Adrenal gland (tissue), 12 donors: Measurements from ENCODE around the gene TPSD1. TPM values are rescaled to one million over a fixed set of nuclear protein-coding genes. Genes with fewer than 3 reads are reported as not detected.

Source experiments
- DNase-seq, 7 donors: peaks; one replicate each; pipeline ENCODE4 v3.0.0-alpha.2; 2019 to 2020
- H3K27ac ChIP-seq, 5 donors: fragments of 200-600 bp; sonication (generic) in 4 of 5; 1 replicate in 3 of 5; 2 replicates in 2 of 5; pipeline versions ENCODE4 v1.5.1 to v1.8.0; 2016 to 2020; ENCODE audit warnings: mild to moderate bottlenecking in 1 of 5
- H3K27me3 ChIP-seq: fragments of 200-600 bp; 2 replicates; pipeline ENCODE4 v1.8.0; 2021
- H3K36me3 ChIP-seq, 2 donors: fragments of 200-600 bp; replicated peaks in 1 of 2; 1 replicate in 1 of 2; 2 replicates in 1 of 2; pipeline versions ENCODE4 v1.5.1 to v1.8.0; 2018 to 2022
- H3K4me1 ChIP-seq, 2 donors: fragments of 200-600 bp; replicated peaks in 1 of 2; 1 replicate in 1 of 2; 2 replicates in 1 of 2; pipeline versions ENCODE4 v1.5.1 to v1.8.0; 2018 to 2021
- H3K4me3 ChIP-seq, 4 donors: fragments of 200-600 bp; sonication (generic) in 3 of 4; one replicate each; pipeline ENCODE4 v1.5.1; 2016 to 2018
- H3K9me3 ChIP-seq, 3 donors: fragments of 200-600 bp; sonication (generic) in 1 of 3; replicated peaks in 1 of 3; 1 replicate in 2 of 3; 2 replicates in 1 of 3; pipeline versions ENCODE4 v1.5.1 to v1.8.0; 2016 to 2021
- CTCF ChIP-seq, 6 experiments: fragments of 450-650 bp in 4 of 6; fragments of 200-600 bp in 2 of 6; sonication (generic) in 1 of 6; IDR thresholded peaks; 1 replicate in 5 of 6; 2 replicates in 1 of 6; pipeline versions ENCODE4 v1.5.1 to v1.8.0; 2016 to 2021; ENCODE audit warnings: antibody characterized with exemption in 6 of 6, mild to moderate bottlenecking in 2 of 6, moderate library complexity in 1 of 6
- POLR2A ChIP-seq, 2 donors: fragments of 450-650 bp; IDR thresholded peaks; one replicate each; pipeline ENCODE4 v1.6.1; 2017; ENCODE audit warnings: antibody characterized with exemption in 2 of 2, mild to moderate bottlenecking in 2 of 2, moderate library complexity in 1 of 2
- WGBS, 4 donors: extraction: QIAGEN DNeasy Blood & Tissue Kit in 2 of 4; methylation state at CpG; one replicate each; pipeline versions ENCODE4 v1.1.5 to v1.1.7; 2013 to 2017; 5-methylcytosine and 5-hydroxymethylcytosine counted together
- intact Hi-C, 2 donors: fragments of 100-400 bp; cut with DNase I; formaldehyde crosslinking; loops; one replicate each; pipeline versions ENCODE4 v1.14.1 to v1.15.0; 2022 to 2023
- polyA plus RNA-seq, 3 donors: library from polyadenylated mRNA; stranded (reverse); fragments of 200-250 nt in 2 of 3; fragments of 350-450 nt in 1 of 3; fragmentation: Illumina TruSeq in 1 of 3; extraction: RNeasy Lipid Tissue Mini Kit (QIAGEN cat#74804) in 1 of 3; gene quantifications; one replicate each; pipeline ENCODE4 v1.2.3, GENCODE V29; 2013 to 2014
- total RNA-seq, 9 donors: library from RNA; depleted of rRNA in 4 of 9; stranded (reverse); fragments of >200 nt in 4 of 9; fragments of 120-200 nt in 1 of 9; fragmentation: NEBNext Ultra II Directional in 1 of 9; extraction: Animal tissue kit (Norgen Biotek cat#: 25700) in 1 of 9; gene quantifications; one replicate each; pipeline versions ENCODE4 v1.1.0 to v1.2.4, GENCODE V29; 2013 to 2023
- donor health status: healthy with polysubstance abuse.
- donor health status: Bipolar disorder and iron deficiency.
- donor health status: DM: yes; HTN: yes; CAD: no.
- donor health status: DM: no; HTN: no; CAD: no.
- donor health status: DM: no; HTN: no; CAD: no.
- donor health status: DM: yes; HTN: yes; CAD: no.

The TPSD1 gene
- total and polyA plus RNA-seq, 12 donors, result 0.24 TPM; not detected in 11

GRCh38 chr16:1216681-1217400, 39.0 kb upstream of the TPSD1 start:
- H3K27ac ChIP-seq, result no peak overlapping the region
- no peaks in the 10 kb centered on the region for H3K27me3 ChIP-seq
- WGBS, 4 donors, result 92 to 94% (median 94%) methylated on average over 22 to 32 of the region's 32 CpGs
- H3K4me3 ChIP-seq, result no peak overlapping the region
- intact Hi-C loops, result no loop called here
- H3K4me1 ChIP-seq, result no peaks in the 10 kb centered on the region
- no peaks in the 10 kb centered on the region for H3K9me3 ChIP-seq
- H3K36me3 ChIP-seq, result peaks cover 0 to 15% of the 10 kb centered on the region in 2 donors
- DNase-seq, result no peak
- TF ChIP-seq POLR2A (IDR thresholded peaks at IDR 0.05), result no peak
- no peak for TF ChIP-seq CTCF (IDR thresholded peaks at IDR 0.05)

GRCh38 chr16:1217526-1217925, 38.3 kb upstream of the TPSD1 start:
- Histone ChIP-seq H3K9me3 (no peaks in the 10 kb centered on the region), H3K4me1 (no peaks in the 10 kb centered on the region), H3K27ac (no peak overlapping the region), H3K4me3 (no peak overlapping the region), H3K27me3 (no peaks in the 10 kb centered on the region), H3K36me3 (peaks cover 0 to 15% of the 10 kb centered on the region in 2 donors)
- intact Hi-C loops, result no loop called here
- DNase-seq, result no peak
- 60 to 91% (median 89%) methylated on average over 2 to 24 of the region's 24 CpGs for WGBS, 4 donors
- TF ChIP-seq CTCF (IDR thresholded peaks at IDR 0.05), result no peak
- TF ChIP-seq POLR2A (IDR thresholded peaks at IDR 0.05), result no peak

- Histone ChIP-seq H3K36me3 (peaks cover 0 to 15% of the 10 kb centered on the region in 2 donors), H3K9me3 (no peaks in the 10 kb centered on the region), H3K27ac (no peak overlapping the region), H3K4me3 (no peak overlapping the region), H3K4me1 (no peaks in the 10 kb centered on the region), H3K27me3 (no peaks in the 10 kb centered on the region)
- 82 to 94% (median 92%) methylated on average over 25 to 49 of the region's 49 CpGs for WGBS, 4 donors
- no peak for DNase-seq
- TF ChIP-seq POLR2A (IDR thresholded peaks at IDR 0.05) (no peak), CTCF (IDR thresholded peaks at IDR 0.05) (no peak)
- intact Hi-C loops, result no loop called here
Measured at GRCh38 chr16:1218061-1218929, 37.6 kb upstream of the TPSD1 start.

- Histone ChIP-seq H3K4me3 (no peak overlapping the region), H3K4me1 (no peaks in the 10 kb centered on the region), H3K9me3 (no peaks in the 10 kb centered on the region), H3K27me3 (no peaks in the 10 kb centered on the region), H3K36me3 (peaks cover 0 to 15% of the 10 kb centered on the region in 2 donors), H3K27ac (no peak overlapping the region)
- no peak for TF ChIP-seq POLR2A (IDR thresholded peaks at IDR 0.05)
- TF ChIP-seq CTCF (IDR thresholded peaks at IDR 0.05), result no peak
- WGBS, 4 donors, result 88 to 96% (median 92%) methylated on average over 10 to 24 of the region's 24 CpGs
- no peak for DNase-seq
- intact Hi-C loops, result no loop called here
Measured at GRCh38 chr16:1218930-1219611, 36.8 kb upstream of the TPSD1 start.
